Activated CD8-positive, alpha-beta memory T cell treated with anti-CD3 and anti-CD28 coated beads, Interleukin-2, amount 50 U/mL, for 1 hour (primary cell): Measurements from ENCODE around the gene SINHCAF.
"Not testable (repeated sequence)": the region's sequence is repeated elsewhere in the genome, so short reads cannot be mapped to it uniquely, and the experiment has no call there.

ENCODE experiments used
- DNase-seq: peaks from one replicate; pipeline ENCODE4 v3.0.0-alpha.2; 2020; ENCODE audit errors: extremely low read depth

SINHCAF gene

GRCh38 chr12:31308116-31308515, 17.8 kb downstream of the SINHCAF start:
- no peak for DNase-seq

GRCh38 chr12:31306866-31307265, 19.1 kb downstream of the SINHCAF start:
- no peak for DNase-seq

GRCh38 chr12:31303466-31303865, 22.5 kb downstream of the SINHCAF start:
- DNase-seq: no peak

GRCh38 chr12:31301311-31301710, 24.6 kb downstream of the SINHCAF start:
- no peak for DNase-seq

GRCh38 chr12:31300783-31301182, 25.2 kb downstream of the SINHCAF start:
- no peak for DNase-seq

GRCh38 chr12:31300341-31300740, 25.6 kb downstream of the SINHCAF start:
- no peak for DNase-seq

GRCh38 chr12:31298922-31299321, 27.0 kb downstream of the SINHCAF start:
- no peak for DNase-seq

- DNase-seq: no peak
Observed at GRCh38 chr12:31298515-31298910, 27.4 kb downstream of the SINHCAF start.

- DNase-seq: no peak
Observed at GRCh38 chr12:31297572-31298514, 28.1 kb downstream of the SINHCAF start.

- DNase-seq: no peak
Observed at GRCh38 chr12:31289441-31289840, 36.5 kb downstream of the SINHCAF start.

GRCh38 chr12:31288381-31288780, 37.6 kb downstream of the SINHCAF start:
- no peak for DNase-seq

- no peak for DNase-seq
Observed at GRCh38 chr12:31280183-31280582, 45.8 kb downstream of the SINHCAF start.

GRCh38 chr12:31279390-31279924, 46.5 kb downstream of the SINHCAF start:
- DNase-seq: no peak

GRCh38 chr12:31278832-31279231, 47.1 kb downstream of the SINHCAF start:
- no peak for DNase-seq

GRCh38 chr12:31278424-31278823, 47.5 kb downstream of the SINHCAF start:
- no peak for DNase-seq

- no peak for DNase-seq
Observed at GRCh38 chr12:31277081-31277480, 48.9 kb downstream of the SINHCAF start.

GRCh38 chr12:31275491-31275890, 50.5 kb downstream of the SINHCAF start:
- no peak for DNase-seq

- DNase-seq: no peak
Observed at GRCh38 chr12:31274520-31275300, 51.2 kb downstream of the SINHCAF start.

- DNase-seq: not testable (repeated sequence)
Observed at GRCh38 chr12:31273794-31274193, 52.2 kb downstream of the SINHCAF start.

- DNase-seq: no peak
Observed at GRCh38 chr12:31272607-31273225, 53.2 kb downstream of the SINHCAF start.

- no peak for DNase-seq
Observed at GRCh38 chr12:31267966-31268365, 58.0 kb downstream of the SINHCAF start.

GRCh38 chr12:31265722-31266121, 60.2 kb downstream of the SINHCAF start:
- DNase-seq: no peak
